Immature natural killer cell (primary cell): ENCODE measurements around the gene RCOR3. TPM values are rescaled to one million over a fixed set of nuclear protein-coding genes. Genes with fewer than 3 reads are reported as not detected.
"Not testable (repeated sequence)": the region's sequence is repeated elsewhere in the genome, so short reads cannot be mapped to it uniquely, and the experiment has no call there.

Source experiments
- DNase-seq, 3 donors: peaks; one replicate each; pipeline ENCODE4 v3.0.0; 2022; ENCODE audit warnings: mixed read lengths in 1 of 3
- H3K27ac Mint-ChIP-seq, 6 donors: one replicate each; pipeline ENCODE4 v1.8.0; 2020; ENCODE audit warnings: mixed read lengths in 6 of 6, mild to moderate bottlenecking in 5 of 6, inconsistent platforms in 4 of 6, moderate library complexity in 3 of 6
- H3K27me3 Mint-ChIP-seq, 3 donors: one replicate each; pipeline ENCODE4 v1.8.0; 2020 to 2021; ENCODE audit warnings: low read depth in 3 of 3, mild to moderate bottlenecking in 3 of 3, mixed read lengths in 3 of 3, moderate library complexity in 3 of 3, inconsistent platforms in 1 of 3
- H3K36me3 Mint-ChIP-seq, 3 donors: one replicate each; pipeline ENCODE4 v1.8.0; 2020; ENCODE audit warnings: mixed read lengths in 3 of 3, inconsistent platforms in 2 of 3, mild to moderate bottlenecking in 2 of 3
- H3K4me1 Mint-ChIP-seq, 2 donors: one replicate each; pipeline ENCODE4 v1.8.0; 2020; ENCODE audit warnings: inconsistent platforms in 2 of 2, mild to moderate bottlenecking in 2 of 2, mixed read lengths in 2 of 2, moderate library complexity in 1 of 2
- H3K4me3 Mint-ChIP-seq, 5 donors: one replicate each; pipeline ENCODE4 v1.8.0; 2020; ENCODE audit warnings: mild to moderate bottlenecking in 5 of 5, mixed read lengths in 5 of 5, inconsistent platforms in 3 of 5, moderate library complexity in 3 of 5
- H3K9me3 Mint-ChIP-seq, 6 donors: one replicate each; pipeline ENCODE4 v1.8.0; 2020; ENCODE audit warnings: mild to moderate bottlenecking in 6 of 6, mixed read lengths in 6 of 6, inconsistent platforms in 4 of 6, moderate library complexity in 3 of 6
- polyA plus RNA-seq, 3 donors: library from polyadenylated mRNA; unstranded; fragments of 300-500 nt; fragmentation: Illumina TruSeq; gene quantifications; one replicate each; pipeline ENCODE4 v1.2.3, GENCODE V29; 2021

RCOR3 gene
- polyA plus RNA-seq, 3 donors from 2014 or later = 11.7 to 33.3 (median 16.4) TPM

- Mint-ChIP-seq H3K9me3 (no peaks in the 10 kb centered on the region), H3K4me3 (no peak overlapping the region), H3K4me1 (peaks cover 62 to 93% of the 10 kb centered on the region in 2 donors), H3K27ac (peak overlapping the region in 3 of 6 donors; percentile 10 to 23 (median 12)), H3K27me3 (peaks cover 0 to 2% (median 0%) of the 10 kb centered on the region in 3 donors), H3K36me3 (peaks cover 0 to 8% (median 0%) of the 10 kb centered on the region in 3 donors)
- no peak for DNase-seq
Observed at GRCh38 chr1:211345719-211346118, 86.6 kb downstream of the RCOR3 start.

GRCh38 chr1:211347077-211347844 is 88.1 kb downstream of the RCOR3 start:
- Mint-ChIP-seq H3K4me1 (peaks cover 60 to 90% of the 10 kb centered on the region in 2 donors), H3K27ac (peak overlapping the region in 4 of 6 donors; percentile 18 to 50 (median 32)), H3K27me3 (peaks cover 0 to 4% (median 2%) of the 10 kb centered on the region in 3 donors), H3K36me3 (peaks cover 0 to 12% (median 0%) of the 10 kb centered on the region in 3 donors), H3K4me3 (no peak overlapping the region), H3K9me3 (peaks cover 0 to 2% (median 0%) of the 10 kb centered on the region in 6 donors)
- DNase-seq = no peak

GRCh38 chr1:211348547-211348946 is 89.4 kb downstream of the RCOR3 start:
- Mint-ChIP-seq H3K4me3 (no peak overlapping the region), H3K9me3 (peaks cover 0 to 2% (median 0%) of the 10 kb centered on the region in 6 donors), H3K4me1 (peaks cover 63 to 92% of the 10 kb centered on the region in 2 donors), H3K27ac (no peak overlapping the region), H3K27me3 (peaks cover 2 to 4% (median 3%) of the 10 kb centered on the region in 3 donors), H3K36me3 (peaks cover 0 to 12% (median 5%) of the 10 kb centered on the region in 3 donors)
- DNase-seq = no peak

GRCh38 chr1:211349741-211350140 is 90.6 kb downstream of the RCOR3 start:
- Mint-ChIP-seq H3K27me3 (peaks cover 2 to 4% (median 3%) of the 10 kb centered on the region in 3 donors), H3K4me1 (peaks cover 67 to 93% of the 10 kb centered on the region in 2 donors), H3K36me3 (peaks cover 0 to 12% (median 5%) of the 10 kb centered on the region in 3 donors), H3K27ac (peak overlapping the region; percentile 34 to 78 (median 54)), H3K4me3 (peak overlapping the region in 1 of 5 donors; percentile 58), H3K9me3 (peaks cover 0 to 2% (median 0%) of the 10 kb centered on the region in 6 donors)
- DNase-seq = no peak

- peak overlapping the region; percentile 82 to 94 (median 86) for H3K27ac Mint-ChIP-seq
- H3K27me3 Mint-ChIP-seq, DNase-seq, H3K9me3 Mint-ChIP-seq: not testable (repeated sequence)
- peak overlapping the region; percentile 71 to 84 (median 73) for H3K4me3 Mint-ChIP-seq
- H3K4me1 Mint-ChIP-seq = peaks cover 75 to 91% of the 10 kb centered on the region in 2 donors
- peaks cover 5 to 15% (median 10%) of the 10 kb centered on the region in 3 donors for H3K36me3 Mint-ChIP-seq
Observed at GRCh38 chr1:211352055-211352454, 92.9 kb downstream of the RCOR3 start.

GRCh38 chr1:211352465-211352864 is 93.3 kb downstream of the RCOR3 start:
- Mint-ChIP-seq H3K27ac (peak overlapping the region; percentile 82 to 95 (median 92)), H3K27me3 (peaks cover 2 to 5% (median 4%) of the 10 kb centered on the region in 3 donors), H3K4me3 (peak overlapping the region; percentile 81 to 93 (median 85)), H3K4me1 (peaks cover 71 to 87% of the 10 kb centered on the region in 2 donors), H3K36me3 (peaks cover 8 to 18% (median 11%) of the 10 kb centered on the region in 3 donors), H3K9me3 (peaks cover 0 to 2% (median 0%) of the 10 kb centered on the region in 6 donors)
- DNase-seq = no peak

GRCh38 chr1:211352985-211353515 is 93.9 kb downstream of the RCOR3 start:
- Mint-ChIP-seq H3K4me1 (peaks cover 69 to 82% of the 10 kb centered on the region in 2 donors), H3K4me3 (peak overlapping the region; percentile 81 to 93 (median 85)), H3K9me3 (peaks cover 0 to 2% (median 0%) of the 10 kb centered on the region in 6 donors), H3K36me3 (peaks cover 10 to 20% (median 13%) of the 10 kb centered on the region in 3 donors), H3K27ac (peak overlapping the region; percentile 82 to 95 (median 91)), H3K27me3 (peaks cover 2 to 5% (median 4%) of the 10 kb centered on the region in 3 donors)
- DNase-seq = peak; percentile 59 to 65 (median 65)

- Mint-ChIP-seq H3K4me1 (peaks cover 66 to 75% of the 10 kb centered on the region in 2 donors), H3K27ac (peak overlapping the region; percentile 82 to 95 (median 91)), H3K4me3 (peak overlapping the region; percentile 81 to 93 (median 85)), H3K9me3 (peaks cover 0 to 2% (median 0%) of the 10 kb centered on the region in 6 donors), H3K27me3 (peaks cover 2 to 5% (median 4%) of the 10 kb centered on the region in 3 donors), H3K36me3 (peaks cover 10 to 20% (median 13%) of the 10 kb centered on the region in 3 donors)
- DNase-seq = no peak
Observed at GRCh38 chr1:211353562-211354212, 94.5 kb downstream of the RCOR3 start.

GRCh38 chr1:211355873-211356272 is 96.7 kb downstream of the RCOR3 start:
- H3K27ac Mint-ChIP-seq = peak overlapping the region; percentile 22 to 82 (median 58)

GRCh38 chr1:211356723-211357407 is 97.7 kb downstream of the RCOR3 start:
- Mint-ChIP-seq H3K9me3 (peaks cover 0 to 2% (median 0%) of the 10 kb centered on the region in 6 donors), H3K27me3 (peaks cover 0 to 5% (median 2%) of the 10 kb centered on the region in 3 donors), H3K4me3 (no peak overlapping the region), H3K36me3 (peaks cover 29 to 36% (median 29%) of the 10 kb centered on the region in 3 donors), H3K4me1 (peaks cover 43 to 53% of the 10 kb centered on the region in 2 donors), H3K27ac (peak overlapping the region; percentile 22 to 82 (median 52))
- no peak for DNase-seq

More at GRCh38 chr1:211355873-211356272, 96.7 kb downstream of the RCOR3 start:
- DNase-seq = no peak
- Mint-ChIP-seq H3K9me3 (peaks cover 0 to 2% (median 0%) of the 10 kb centered on the region in 6 donors), H3K4me3 (peak overlapping the region in 1 of 5 donors; percentile 4), H3K36me3 (peaks cover 23 to 31% (median 25%) of the 10 kb centered on the region in 3 donors), H3K27me3 (peaks cover 0 to 5% (median 4%) of the 10 kb centered on the region in 3 donors), H3K4me1 (peaks cover 51 to 62% of the 10 kb centered on the region in 2 donors)

GRCh38 chr1:211358685-211359084 is 99.5 kb downstream of the RCOR3 start:
- Mint-ChIP-seq H3K9me3 (no peaks in the 10 kb centered on the region), H3K4me1 (peaks cover 26 to 35% of the 10 kb centered on the region in 2 donors), H3K4me3 (no peak overlapping the region), H3K36me3 (peaks cover 26 to 38% (median 33%) of the 10 kb centered on the region in 3 donors), H3K27ac (no peak overlapping the region), H3K27me3 (peaks cover 0 to 2% (median 0%) of the 10 kb centered on the region in 3 donors)
- no peak for DNase-seq

- peak overlapping the region in 4 of 6 donors; percentile 23 to 75 (median 44) for H3K27ac Mint-ChIP-seq
- H3K4me3 Mint-ChIP-seq = no peak overlapping the region
- no peaks in the 10 kb centered on the region for H3K9me3 Mint-ChIP-seq
- H3K4me1 Mint-ChIP-seq = peaks cover 14 to 23% of the 10 kb centered on the region in 2 donors
- peaks cover 0 to under 1% (median 0%) of the 10 kb centered on the region in 3 donors for H3K27me3 Mint-ChIP-seq
- H3K36me3 Mint-ChIP-seq = peaks cover 26 to 42% (median 33%) of the 10 kb centered on the region in 3 donors
- DNase-seq = no peak
Observed at GRCh38 chr1:211359876-211360275, 100.7 kb downstream of the RCOR3 start.

- Mint-ChIP-seq H3K4me1 (peaks cover 3 to 10% of the 10 kb centered on the region in 2 donors), H3K27ac (no peak overlapping the region), H3K27me3 (no peaks in the 10 kb centered on the region), H3K36me3 (peaks cover 34 to 47% (median 35%) of the 10 kb centered on the region in 3 donors), H3K4me3 (no peak overlapping the region), H3K9me3 (no peaks in the 10 kb centered on the region)
- no peak for DNase-seq
Observed at GRCh38 chr1:211361202-211361601, 102.0 kb downstream of the RCOR3 start.
